Hepatocyte (in vitro differentiated cells): ENCODE measurements around the gene DCTN2. TPM values are rescaled to one million over a fixed set of nuclear protein-coding genes. Genes with fewer than 3 reads are reported as not detected.
"Not testable (repeated sequence)": the region's sequence is repeated elsewhere in the genome, so short reads cannot be mapped to it uniquely, and the experiment has no call there.

ENCODE experiments used
- DNase-seq: peaks from one replicate; pipeline ENCODE4 v3.0.0-alpha.2; 2016; ENCODE audit warnings: low spot score
- H2AFZ ChIP-seq: fragments of 200-600 bp; sonication (generic); 2 replicates; pipeline ENCODE4 v1.6.0; 2016; ENCODE audit warnings: antibody characterized with exemption, mild to moderate bottlenecking
- H3K27ac ChIP-seq: fragments of 200-600 bp; sonication (generic); 2 replicates; pipeline ENCODE4 v1.5.1; 2016; ENCODE audit warnings: mild to moderate bottlenecking
- H3K27me3 ChIP-seq: fragments of 200-600 bp; sonication (generic); 2 replicates; pipeline ENCODE4 v1.6.1; 2016
- H3K36me3 ChIP-seq: fragments of 200-600 bp; sonication (generic); replicated peaks from 2 replicates; pipeline ENCODE4 v1.5.1; 2016; ENCODE audit warnings: low read depth; ENCODE audit not compliant: insufficient read depth
- H3K4me1 ChIP-seq: fragments of 200-600 bp; sonication (generic); 2 replicates; pipeline ENCODE4 v1.5.1; 2016; ENCODE audit warnings: mild to moderate bottlenecking, moderate library complexity; ENCODE audit not compliant: insufficient read depth
- H3K4me2 ChIP-seq: fragments of 200-600 bp; sonication (generic); 2 replicates; pipeline ENCODE4 v1.6.0; 2016
- H3K4me3 ChIP-seq: fragments of 200-600 bp; sonication (generic); 2 replicates; pipeline ENCODE4 v1.5.1; 2016; ENCODE audit warnings: mild to moderate bottlenecking
- H3K79me2 ChIP-seq: fragments of 200-600 bp; sonication (generic); 2 replicates; pipeline ENCODE4 v1.6.0; 2017; ENCODE audit warnings: mild to moderate bottlenecking
- H3K9me2 ChIP-seq: fragments of 200-600 bp; sonication (generic); replicated peaks from 2 replicates; pipeline ENCODE4 v1.6.0; 2017; ENCODE audit warnings: mild to moderate bottlenecking; ENCODE audit not compliant: insufficient read depth
- H3K9me3 ChIP-seq: fragments of 200-600 bp; sonication (generic); 2 replicates; pipeline ENCODE4 v1.5.1; 2016; ENCODE audit warnings: low read depth, mild to moderate bottlenecking
- H4K20me1 ChIP-seq: fragments of 200-600 bp; sonication (generic); 2 replicates; pipeline ENCODE4 v1.6.0; 2016; ENCODE audit warnings: mild to moderate bottlenecking; ENCODE audit not compliant: insufficient read depth, poor library complexity, severe bottlenecking
- CTCF ChIP-seq: fragments of 200-600 bp; sonication (generic); IDR thresholded peaks from 2 replicates; pipeline ENCODE4 v1.5.1; 2016; ENCODE audit warnings: antibody characterized with exemption, mild to moderate bottlenecking; ENCODE audit not compliant: poor library complexity
- EZH2 ChIP-seq: fragments of 200-600 bp; sonication (generic); IDR thresholded peaks from 2 replicates; pipeline ENCODE4 v1.6.1; 2016; ENCODE audit warnings: antibody characterized with exemption, mild to moderate bottlenecking, borderline replicate concordance
- EZH2phosphoT487 ChIP-seq: fragments of 200-600 bp; sonication (generic); IDR thresholded peaks from one replicate; pipeline ENCODE4 v1.6.1; 2018; ENCODE audit warnings: antibody characterized with exemption, mild to moderate bottlenecking, low read depth, moderate library complexity; ENCODE audit not compliant: unreplicated experiment, severe bottlenecking
- WGBS: methylation state at CpG from one replicate; pipeline ENCODE4 v1.1.6; 2016; ENCODE audit warnings: low lambda C conversion rate; ENCODE audit errors: missing lambda C conversion rate; 5-methylcytosine and 5-hydroxymethylcytosine counted together
- polyA plus RNA-seq: library from polyadenylated mRNA; unstranded; fragments of >200 nt; fragmentation: Nextera tagmentation; extraction: Ambion mirVana; gene quantifications from 2 replicates; pipeline ENCODE4 v1.2.1, GENCODE V29; 2016
- total RNA-seq: library from RNA; depleted of rRNA; stranded (reverse); fragments of >200 nt; gene quantifications from 2 replicates; pipeline ENCODE4 v1.2.3, GENCODE V29; 2014

DCTN2 gene
- total and polyA plus RNA-seq, 2 experiments from 2014 or later: 110 to 124 TPM

- Histone ChIP-seq H3K4me3 (peak overlapping the region; percentile 85), H3K27me3 (peaks cover 19% of the 10 kb centered on the region), H2AFZ (peak overlapping the region; percentile 87), H3K4me1 (no peaks in the 10 kb centered on the region), H3K9me2 (no peaks in the 10 kb centered on the region), H3K4me2 (peak overlapping the region; percentile 89), H3K79me2 (peaks cover 30% of the 10 kb centered on the region), H3K27ac (peak overlapping the region; percentile 93), H3K36me3 (no peaks in the 10 kb centered on the region), H4K20me1 (no peaks in the 10 kb centered on the region), H3K9me3 (no peaks in the 10 kb centered on the region)
- no peak for DNase-seq
- 25% methylated on average over 10 of the region's 10 CpGs for WGBS
- TF ChIP-seq CTCF (no peak), EZH2 (no peak), EZH2phosphoT487 (no peak)
Measured at GRCh38 chr12:57591782-57592325, 44.9 kb upstream of the DCTN2 start.

- H4K20me1 ChIP-seq: no peaks in the 10 kb centered on the region
- H3K4me3 ChIP-seq: peak within 1 kb of the TSS; percentile 85
- peak within 1 kb of the TSS; percentile 87 for H2AFZ ChIP-seq
- H3K27ac ChIP-seq: peak within 1 kb of the TSS; percentile 93
- WGBS: under 1% methylated on average over 62 of the region's 69 CpGs
- H3K9me2 ChIP-seq: no peaks in the 10 kb centered on the region
- H3K79me2 ChIP-seq: peaks cover 30% of the 10 kb centered on the region
- H3K4me1 ChIP-seq: no peaks in the 10 kb centered on the region
- H3K27me3 ChIP-seq: peaks cover 26% of the 10 kb centered on the region
- no peaks in the 10 kb centered on the region for H3K36me3 ChIP-seq
- no peaks in the 10 kb centered on the region for H3K9me3 ChIP-seq
- TF ChIP-seq CTCF (no peak), EZH2phosphoT487 (no peak), EZH2 (no peak)
- peak; percentile 95 for DNase-seq
- H3K4me2 ChIP-seq: peak within 1 kb of the TSS; percentile 89
Measured at GRCh38 chr12:57590864-57591781, 44.1 kb upstream of the DCTN2 start, which contains the start of gene PIP4K2C. PIP4K2C (plus strand) TSS chr12:57591192; CDS start chr12:57591290, 98 bp downstream.

DNA sequence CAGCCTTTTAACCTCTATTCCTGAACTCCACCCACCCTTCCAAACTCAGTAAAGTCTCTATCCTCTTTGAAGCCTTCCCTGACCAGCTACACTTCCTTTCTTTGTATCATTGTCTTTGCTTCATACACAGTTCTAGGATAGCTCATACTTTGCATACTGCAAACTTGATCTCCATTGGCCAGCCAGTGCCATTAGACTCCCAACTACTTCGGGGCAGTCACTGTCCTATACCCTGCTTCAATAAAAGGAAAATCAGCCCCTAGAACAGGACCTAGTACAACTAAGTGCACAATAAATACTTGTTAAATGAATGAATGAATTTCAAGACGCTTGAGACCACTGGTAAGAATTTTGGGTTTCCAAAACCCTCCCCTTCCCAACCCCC lies 43.5 kb upstream of the DCTN2 start:
- Histone ChIP-seq H3K9me2 (no peaks in the 10 kb centered on the region), H3K79me2 (peaks cover 30% of the 10 kb centered on the region), H3K9me3 (no peaks in the 10 kb centered on the region), H3K4me2 (peak overlapping the region; percentile 89), H4K20me1 (no peaks in the 10 kb centered on the region), H3K36me3 (no peaks in the 10 kb centered on the region), H3K27ac (peak overlapping the region; percentile 93), H3K4me3 (peak overlapping the region; percentile 85), H2AFZ (peak overlapping the region; percentile 87), H3K4me1 (no peaks in the 10 kb centered on the region), H3K27me3 (peaks cover 30% of the 10 kb centered on the region)
- no peak for TF ChIP-seq EZH2phosphoT487
- no peak for TF ChIP-seq CTCF
- no peak for TF ChIP-seq EZH2
- 36% methylated on average over 2 of the region's 2 CpGs for WGBS
- DNase-seq: no peak

DNA sequence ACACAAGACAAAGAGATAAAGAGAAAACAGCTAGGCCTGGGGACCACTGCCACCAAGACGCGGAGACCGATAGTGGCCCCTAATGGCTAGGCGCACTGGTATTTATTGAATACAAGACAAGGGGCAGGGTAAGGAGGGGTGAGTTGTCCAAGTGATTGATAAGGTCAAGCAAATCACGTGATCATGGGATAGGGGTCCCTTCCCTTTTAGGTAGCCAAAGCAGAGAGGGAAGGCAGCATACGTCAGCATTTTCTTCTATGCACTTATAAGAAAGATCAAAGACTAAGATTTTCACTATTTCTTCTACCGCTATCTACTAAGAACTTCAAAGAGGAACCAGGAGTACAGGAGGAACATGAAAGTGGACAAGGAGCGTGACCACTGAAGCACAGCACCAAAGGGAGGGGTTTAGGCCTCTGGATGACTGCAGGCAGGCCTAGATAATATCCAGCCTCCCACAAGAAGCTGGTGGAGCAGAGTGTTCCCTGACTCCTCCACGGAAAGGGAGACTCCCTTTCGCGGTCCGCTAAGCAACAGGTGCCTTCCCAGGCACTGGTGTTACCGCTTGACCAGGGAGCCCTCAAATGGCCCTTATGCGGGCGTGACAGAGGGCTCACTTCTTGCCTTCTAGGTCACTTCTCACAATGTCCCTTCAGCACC lies 42.1 kb upstream of the DCTN2 start:
- 94% methylated on average over 15 of the region's 15 CpGs for WGBS
- H3K27me3 ChIP-seq: peaks cover 42% of the 10 kb centered on the region
- not testable (repeated sequence) for H3K4me3 ChIP-seq, H3K9me2 ChIP-seq, H3K27ac ChIP-seq, DNase-seq, H3K4me2 ChIP-seq, H2AFZ ChIP-seq, H4K20me1 ChIP-seq, H3K9me3 ChIP-seq, H3K4me1 ChIP-seq, H3K36me3 ChIP-seq
- H3K79me2 ChIP-seq: peaks cover 27% of the 10 kb centered on the region
